ENCODE measurements around the gene MIS12.
A peak's percentile ranks its signal among the peaks of the same experiment; 100 is the strongest.

Gene MIS12

GRCh38 chr17:5486206-5487124 is at the start of gene MIS12:
MIS12 (plus strand) TSS chr17:5486566; CDS start chr17:5488863, 2,297 bp downstream.
- peak; percentile 92 for DNase-seq

DNA sequence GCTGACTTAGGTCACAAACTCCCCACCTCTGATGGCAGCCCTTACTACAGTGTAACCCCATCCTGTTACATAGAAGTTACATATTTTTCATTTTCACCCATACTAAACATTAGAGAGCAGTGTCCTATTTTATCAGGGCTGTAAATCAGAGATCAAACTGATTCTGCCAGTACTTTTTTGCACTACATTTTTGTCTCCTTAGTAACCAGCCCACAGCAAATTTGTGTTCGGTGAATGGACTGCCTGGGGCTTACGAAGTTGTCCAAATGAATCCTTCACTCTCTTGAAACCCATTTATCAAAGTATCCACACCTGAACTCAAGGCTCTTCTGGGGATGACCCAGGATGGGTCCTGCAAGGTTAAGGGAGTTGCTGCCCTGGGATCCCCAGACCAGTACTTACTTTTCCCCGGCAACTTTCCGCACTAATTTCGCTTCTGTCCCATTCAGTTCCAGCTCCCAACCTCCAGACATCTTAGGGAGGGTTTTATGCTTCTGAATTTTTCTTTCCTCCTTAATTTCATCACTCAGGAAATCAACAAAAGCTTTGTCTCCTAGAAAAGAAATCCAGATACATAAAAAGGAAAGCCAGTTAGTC is 48.5 kb upstream of the MIS12 start:
- DNase-seq, result no peak

GRCh38 chr17:5438716-5439445 is 47.5 kb upstream of the MIS12 start, which contains the start of gene C1QBP:
C1QBP (minus strand) TSS chr17:5439155; CDS start chr17:5439073, 82 bp downstream.
- DNase-seq, result peak; percentile 44

DNA sequence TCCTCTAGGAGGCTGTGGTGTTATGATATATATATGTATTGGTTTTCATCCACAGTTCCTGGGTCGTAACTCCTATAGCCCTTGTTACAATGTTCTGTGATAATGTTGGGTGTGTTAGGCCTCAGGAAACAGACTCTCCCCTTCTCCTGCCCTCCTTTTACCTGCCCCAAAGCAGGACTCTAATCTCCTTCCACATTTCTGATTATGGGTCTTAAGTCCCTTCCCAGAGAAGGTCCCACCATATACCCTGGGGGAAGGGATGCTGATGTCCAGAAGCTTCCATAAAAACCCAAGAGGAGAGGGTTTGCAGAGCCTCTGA is 47.0 kb upstream of the MIS12 start:
- no peak for DNase-seq

- no peak for DNase-seq
Measured at GRCh38 chr17:5443728-5444127, 42.6 kb upstream of the MIS12 start.

- DNase-seq, result no peak
Measured at GRCh38 chr17:5444209-5444608, 42.2 kb upstream of the MIS12 start.

DNA sequence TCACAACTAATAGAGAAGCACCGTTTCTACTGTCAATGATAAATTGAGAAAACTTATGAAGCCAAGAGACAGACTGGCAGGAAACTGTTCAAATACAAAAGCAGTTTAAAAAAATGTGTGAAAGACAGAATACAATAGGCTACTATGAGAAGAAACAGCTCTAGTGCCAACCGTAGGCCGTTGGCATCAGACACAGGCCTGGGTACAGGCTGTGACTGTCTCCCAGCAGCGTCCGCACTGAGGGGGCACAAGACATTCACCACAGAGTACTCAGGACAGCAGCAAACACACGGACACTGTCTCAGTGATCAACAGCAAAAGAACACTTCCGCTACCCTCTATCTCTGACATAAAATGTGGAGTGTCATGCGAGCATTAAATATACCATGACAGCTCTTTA is 39.6 kb upstream of the MIS12 start:
- no peak for DNase-seq

DNA sequence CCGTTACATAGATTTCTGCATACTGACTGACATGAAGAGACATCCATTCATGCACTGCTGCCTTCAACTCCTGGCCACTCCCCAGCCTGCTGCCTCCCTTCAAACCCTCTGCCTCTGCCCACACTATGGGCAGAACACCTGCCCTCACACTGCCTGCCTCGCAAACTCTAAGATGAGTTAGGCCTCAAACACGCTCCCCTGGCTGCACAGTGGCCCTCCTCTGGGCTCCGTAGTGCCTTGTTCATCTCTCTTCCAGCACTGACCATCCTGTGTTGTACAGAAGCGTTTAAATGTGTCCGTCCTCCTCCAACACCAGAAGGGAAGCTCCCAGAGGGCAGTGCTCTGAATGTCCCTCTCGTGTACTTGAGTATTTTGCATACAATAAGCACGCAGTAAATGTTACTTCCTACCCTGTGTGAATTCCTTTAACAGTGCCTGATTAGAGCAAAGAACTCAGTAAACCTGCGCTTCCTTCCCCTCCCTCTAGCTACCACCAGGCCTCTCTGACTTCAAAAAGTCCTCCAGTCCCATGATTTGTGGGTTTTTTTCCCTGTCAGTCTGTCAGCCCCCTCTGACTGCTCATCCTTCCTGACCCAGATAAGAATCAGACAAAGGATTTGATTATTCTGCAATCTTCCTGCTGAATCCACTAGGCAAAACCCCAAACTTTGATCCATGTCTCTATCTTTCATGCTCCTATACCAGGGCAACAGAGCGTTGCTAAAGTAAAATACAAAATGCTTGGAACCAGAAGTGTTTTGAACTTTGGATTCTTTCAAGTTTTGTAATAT is 21.5 kb upstream of the MIS12 start:
- DNase-seq, result no peak

- DNase-seq, result no peak
Measured at GRCh38 chr17:5466295-5466694, 20.1 kb upstream of the MIS12 start.

DNA sequence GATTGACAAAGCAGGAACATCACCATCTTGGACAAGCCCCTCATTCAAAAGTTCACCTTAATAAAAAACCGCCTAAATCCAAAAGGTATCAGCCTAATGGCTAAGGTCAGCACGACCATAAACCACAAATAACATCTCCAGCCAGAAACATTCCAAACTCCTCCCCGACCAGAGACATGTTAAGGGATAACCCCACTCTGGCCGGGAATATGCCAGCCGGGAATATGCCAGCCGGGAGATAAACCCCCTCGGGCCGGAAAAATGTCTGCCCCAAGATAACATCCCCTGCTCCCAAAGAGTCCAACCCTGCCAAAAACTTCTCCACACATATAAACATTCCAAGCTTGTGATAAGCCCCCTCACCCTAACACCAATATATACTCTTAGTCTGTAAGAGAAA is 18.9 kb upstream of the MIS12 start:
- DNase-seq, result no peak

DNA sequence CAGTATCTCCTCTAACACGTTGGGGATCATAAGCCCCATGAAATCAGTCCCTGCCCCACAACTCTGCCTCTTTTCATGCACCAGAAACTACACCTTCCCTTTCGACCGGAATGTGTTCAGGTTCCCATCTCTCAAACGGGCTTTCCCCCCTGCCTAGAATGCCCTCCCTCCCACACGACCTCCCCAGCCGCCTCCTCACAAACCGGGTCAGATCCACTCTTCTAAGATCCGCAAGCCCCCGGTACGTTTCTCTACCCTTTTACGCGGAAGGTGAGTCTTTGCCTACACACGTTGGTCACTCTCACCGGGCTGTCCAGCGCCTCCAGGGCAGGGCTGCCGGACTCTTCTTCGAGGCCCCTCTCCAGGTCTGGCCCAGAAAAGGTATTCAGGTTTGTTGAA is 18.3 kb upstream of the MIS12 start:
- no peak for DNase-seq

- no peak for DNase-seq
Measured at GRCh38 chr17:5472511-5472910, 13.9 kb upstream of the MIS12 start.

DNA sequence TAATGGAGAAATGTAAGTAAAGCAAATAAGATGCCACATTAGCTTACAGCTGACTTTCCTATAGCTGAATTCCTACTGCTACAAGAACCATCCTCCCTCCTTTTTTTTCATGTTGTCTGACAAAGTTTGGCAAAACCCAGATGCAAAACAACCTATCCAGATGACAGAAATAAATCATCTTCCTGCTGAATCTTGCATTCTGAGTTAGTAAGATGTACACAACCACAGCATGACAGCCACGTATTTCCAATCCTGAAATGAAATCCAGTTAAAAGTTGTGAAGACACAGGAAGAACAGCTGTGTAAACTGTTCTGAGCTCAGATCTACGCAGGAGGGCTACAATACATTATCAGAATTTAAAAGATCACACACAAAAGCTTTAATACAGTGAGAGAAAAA is 12.5 kb upstream of the MIS12 start:
- DNase-seq, result no peak

- no peak for DNase-seq
Measured at GRCh38 chr17:5478992-5479391, 7.4 kb upstream of the MIS12 start.

DNA sequence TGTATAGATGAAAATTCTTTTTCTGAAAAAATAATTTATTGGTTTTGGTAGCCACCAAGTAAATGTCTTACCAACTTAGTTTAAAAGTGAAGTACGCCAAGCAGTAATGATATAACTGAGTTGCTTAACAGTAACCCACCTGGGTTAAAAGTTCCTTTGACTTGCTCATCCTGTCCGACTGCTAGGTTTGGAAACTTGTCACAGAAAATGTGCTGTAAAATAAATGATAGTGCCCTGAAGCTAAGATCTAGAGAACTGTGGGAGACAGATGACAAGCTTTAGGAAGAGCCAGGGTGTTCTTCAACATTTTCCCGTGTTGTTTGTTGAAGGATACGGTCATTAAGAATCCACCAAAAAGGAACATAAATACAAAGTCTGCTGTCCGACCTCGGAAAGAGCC is 5.4 kb upstream of the MIS12 start:
- DNase-seq, result no peak

GRCh38 chr17:5481451-5481850 is 4.9 kb upstream of the MIS12 start:
- DNase-seq, result no peak

DNA sequence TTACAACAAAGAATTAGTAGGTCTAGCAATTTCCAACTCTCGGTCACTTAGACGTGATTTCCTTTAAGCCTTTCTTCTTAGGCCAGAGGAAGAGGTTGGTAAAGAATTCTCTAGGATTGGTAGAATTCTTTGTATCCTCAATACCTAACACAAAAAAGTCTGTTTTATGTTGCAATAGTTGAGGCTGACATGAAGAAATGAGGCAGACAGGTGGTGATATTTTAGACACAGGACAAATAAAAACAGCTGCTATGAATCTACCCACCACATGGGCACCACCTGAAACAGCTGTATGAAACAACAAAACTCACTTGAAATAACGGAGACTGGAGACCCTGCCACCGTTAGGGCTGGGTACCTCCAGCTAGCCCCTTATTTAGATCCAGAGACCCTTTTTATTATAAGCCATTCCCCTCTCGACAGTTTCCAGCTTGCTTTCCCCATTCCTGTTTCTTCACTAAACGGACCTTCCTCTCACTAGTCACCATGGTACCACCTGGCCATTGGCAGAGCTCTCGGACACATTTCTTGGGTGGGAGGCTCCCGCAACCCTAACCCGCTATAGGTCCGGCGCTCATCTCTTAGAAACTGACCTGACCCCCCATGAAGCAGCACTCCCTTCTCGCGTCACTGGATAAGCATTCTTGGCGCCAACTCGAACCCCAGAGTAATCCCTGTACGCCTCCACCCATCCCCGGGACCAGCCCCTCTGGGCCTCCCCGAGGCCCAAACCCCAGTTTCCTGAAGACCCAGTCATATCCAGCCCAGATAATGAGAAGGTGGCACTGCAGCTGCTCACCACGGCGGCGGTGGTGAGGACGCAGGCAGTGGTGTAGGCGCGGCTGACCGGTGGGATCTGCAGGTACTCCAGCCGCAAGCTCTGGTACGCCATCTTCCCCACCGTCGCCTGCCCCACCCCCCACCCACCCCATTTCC is 828 bp upstream of the MIS12 start, which contains the start of gene DERL2:
Gene DERL2 (minus strand): TSS at position 909 of the 936 bp plus-strand sequence. CDS start 17 bp downstream, at position 892.
- no peak for DNase-seq

DNA sequence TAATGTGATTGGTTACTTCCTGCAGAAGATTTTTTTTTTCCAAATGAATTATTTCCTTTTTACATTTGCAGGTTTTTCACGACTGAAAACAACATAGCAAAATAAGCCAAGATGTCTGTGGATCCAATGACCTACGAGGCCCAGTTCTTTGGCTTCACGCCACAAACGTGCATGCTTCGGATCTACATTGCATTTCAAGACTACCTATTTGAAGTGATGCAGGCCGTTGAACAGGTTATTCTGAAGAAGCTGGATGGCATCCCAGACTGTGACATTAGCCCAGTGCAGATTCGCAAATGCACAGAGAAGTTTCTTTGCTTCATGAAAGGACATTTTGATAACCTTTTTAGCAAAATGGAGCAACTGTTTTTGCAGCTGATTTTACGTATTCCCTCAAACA is 2.4 kb downstream of the MIS12 start:
- no peak for DNase-seq

DNA sequence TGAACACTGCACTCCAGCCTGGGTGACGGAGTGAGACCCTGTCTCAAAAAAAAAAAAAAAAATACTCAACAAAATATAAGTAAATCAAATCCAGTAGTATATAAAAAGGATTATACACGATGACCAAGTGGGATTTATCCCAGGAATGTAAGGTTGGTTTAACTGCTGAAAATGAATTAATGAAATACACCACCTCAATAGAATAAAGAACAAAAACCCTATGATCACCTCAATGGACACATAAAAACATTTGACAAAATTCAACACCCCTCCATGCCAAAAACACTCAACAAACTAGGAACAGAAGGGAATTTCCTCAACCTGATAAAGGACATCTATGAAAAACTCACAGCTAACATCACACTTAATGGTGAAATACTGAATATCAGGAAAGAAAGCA is 6.6 kb downstream of the MIS12 start:
- DNase-seq, result no peak

DNA sequence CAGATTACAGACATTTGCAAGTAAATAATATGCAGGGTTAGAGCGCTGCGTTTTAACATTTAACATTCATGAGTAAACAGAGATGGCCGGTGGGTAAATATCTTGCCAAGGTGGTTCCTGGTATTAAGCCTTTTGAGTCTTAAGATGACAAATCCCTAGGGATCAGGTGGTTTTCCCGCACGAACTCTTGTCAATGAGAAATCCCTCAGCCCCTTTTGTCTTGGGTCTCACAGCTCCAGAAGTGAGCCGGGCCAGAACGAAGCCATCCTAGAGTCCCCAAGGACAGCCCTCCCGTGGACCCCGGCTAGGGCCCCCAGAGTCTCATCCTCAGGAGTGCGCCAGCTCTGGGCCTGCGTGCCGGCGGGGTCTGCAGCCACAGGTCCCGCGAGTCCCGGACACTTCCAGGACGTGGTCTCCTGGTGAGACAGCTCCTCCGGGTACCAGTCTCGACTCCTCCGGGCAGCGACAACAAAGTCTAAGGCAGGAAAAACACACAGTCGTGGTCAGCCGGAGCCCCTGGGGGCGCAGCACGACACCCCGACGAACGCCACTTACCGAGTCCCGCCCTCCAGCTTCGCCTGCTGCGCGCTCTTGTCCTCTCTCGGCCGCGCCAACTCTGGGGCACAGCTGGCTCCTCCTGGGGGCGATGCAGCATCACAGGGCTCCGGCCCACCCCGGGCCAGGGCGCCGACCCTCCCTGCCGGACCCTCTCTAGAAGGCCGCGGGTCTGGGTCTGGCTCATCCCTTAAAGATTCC is 13.3 kb downstream of the MIS12 start:
- DNase-seq, result no peak

DNA sequence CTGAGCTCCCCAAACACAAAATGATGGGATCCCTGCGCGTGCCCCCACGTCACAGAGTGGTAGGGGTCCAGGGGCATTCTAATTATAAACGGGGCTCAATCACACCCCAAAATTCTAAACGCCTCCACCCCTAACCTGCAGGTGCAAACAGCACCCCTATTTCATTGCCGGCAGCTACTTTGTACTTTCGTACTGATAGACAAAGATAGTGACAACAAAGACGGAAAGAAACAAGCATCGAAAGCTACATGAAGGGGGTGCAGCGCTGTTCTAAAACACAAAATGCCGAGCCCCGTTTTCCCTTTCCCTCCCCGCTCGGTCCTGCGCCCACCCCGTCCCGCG is 13.9 kb downstream of the MIS12 start:
- no peak for DNase-seq
